GM23338 (cell line): ENCODE results near the gene EFCC1. TPM values are rescaled to one million over a fixed set of nuclear protein-coding genes. Genes with fewer than 3 reads are reported as not detected.

Source experiments
- ATAC-seq: fragments of 200-7000 bp; cut with Tn5 transposase; 3 replicates; pipeline ENCODE4 v1.9.1; 2020
- DNase-seq: peaks from one replicate; pipeline ENCODE4 v3.0.0-alpha.2; 2015; ENCODE audit warnings: low spot score
- H2AFZ ChIP-seq: fragments of 200-600 bp; sonication (generic); 2 replicates; pipeline ENCODE4 v1.8.0; 2016; ENCODE audit warnings: antibody characterized with exemption, mild to moderate bottlenecking, moderate library complexity
- H3F3A ChIP-seq: fragments of 200-600 bp; sonication (generic); replicated peaks from 2 replicates; pipeline ENCODE4 v1.8.0; 2017; ENCODE audit warnings: antibody characterized with exemption, mixed run types, low read depth
- H3K27ac ChIP-seq: fragments of 200-600 bp; sonication (generic); 2 replicates; pipeline ENCODE4 v1.6.1; 2016; ENCODE audit warnings: low read depth
- H3K27me3 ChIP-seq: fragments of 200-600 bp; sonication (generic); 2 replicates; pipeline ENCODE4 v1.8.0; 2016; ENCODE audit warnings: mild to moderate bottlenecking, mixed run types, moderate library complexity; ENCODE audit not compliant: insufficient read depth
- H3K36me3 ChIP-seq: fragments of 200-600 bp; sonication (generic); 2 replicates; pipeline ENCODE4 v1.8.0; 2016; ENCODE audit warnings: mild to moderate bottlenecking; ENCODE audit not compliant: insufficient read depth
- H3K4me1 ChIP-seq: fragments of 200-600 bp; sonication (generic); 2 replicates; pipeline ENCODE4 v1.8.0; 2016; ENCODE audit warnings: mild to moderate bottlenecking, moderate library complexity; ENCODE audit not compliant: insufficient read depth
- H3K4me2 ChIP-seq: fragments of 200-600 bp; sonication (generic); 2 replicates; pipeline ENCODE4 v1.7.1; 2017; ENCODE audit warnings: mixed run types
- H3K4me3 ChIP-seq: fragments of 200-600 bp; sonication (generic); 2 replicates; pipeline ENCODE4 v1.6.1; 2016; ENCODE audit warnings: mixed run types
- H3K79me2 ChIP-seq: fragments of 200-600 bp; sonication (generic); replicated peaks from 2 replicates; pipeline ENCODE4 v1.8.0; 2017; ENCODE audit warnings: mild to moderate bottlenecking; ENCODE audit not compliant: insufficient read depth
- H3K9me2 ChIP-seq: fragments of 200-600 bp; sonication (generic); 2 replicates; pipeline ENCODE4 v1.8.0; 2017; ENCODE audit not compliant: insufficient read depth
- H4K20me1 ChIP-seq: fragments of 200-600 bp; sonication (generic); replicated peaks from 2 replicates; pipeline ENCODE4 v1.8.0; 2017; ENCODE audit warnings: mild to moderate bottlenecking; ENCODE audit not compliant: insufficient read depth
- H3K27ac Mint-ChIP-seq: 2 replicates; pipeline ENCODE4 v1.8.0; 2020; ENCODE audit warnings: inconsistent platforms, mild to moderate bottlenecking, moderate library complexity, mixed read lengths
- H3K27me3 Mint-ChIP-seq: 3 replicates; pipeline ENCODE4 v1.8.0; 2022; ENCODE audit warnings: low read depth, mild to moderate bottlenecking, moderate library complexity, mixed read lengths, inconsistent platforms; ENCODE audit not compliant: insufficient read depth, poor library complexity
- H3K36me3 Mint-ChIP-seq: 3 replicates; pipeline ENCODE4 v1.8.0; 2021; ENCODE audit warnings: low read depth, mild to moderate bottlenecking, inconsistent platforms, moderate library complexity, mixed read lengths
- H3K4me1 Mint-ChIP-seq: 3 replicates; pipeline ENCODE4 v1.8.0; 2020; ENCODE audit warnings: mild to moderate bottlenecking, inconsistent platforms, mixed read lengths
- H3K4me3 Mint-ChIP-seq: 3 replicates; pipeline ENCODE4 v1.8.0; 2021; ENCODE audit warnings: moderate library complexity, mild to moderate bottlenecking, inconsistent platforms, mixed read lengths
- H3K9me3 Mint-ChIP-seq: 3 replicates; pipeline ENCODE4 v1.8.0; 2020; ENCODE audit warnings: moderate library complexity, mild to moderate bottlenecking, inconsistent platforms, mixed read lengths
- CREB1 ChIP-seq: fragments of 250-450 bp; sonication (Bioruptor Pico); IDR thresholded peaks from 2 replicates; pipeline ENCODE4 v1.5.0; 2020; ENCODE audit warnings: low read depth, mild to moderate bottlenecking, moderate library complexity
- EZH2 ChIP-seq: fragments of 200-600 bp; sonication (generic); IDR thresholded peaks from one replicate; pipeline ENCODE4 v1.8.0; 2017; ENCODE audit warnings: antibody characterized with exemption, mild to moderate bottlenecking, low read depth; ENCODE audit not compliant: unreplicated experiment
- EZH2phosphoT487 ChIP-seq: fragments of 200-600 bp; sonication (generic); IDR thresholded peaks from one replicate; pipeline ENCODE4 v1.8.1; 2018; ENCODE audit warnings: antibody characterized with exemption; ENCODE audit not compliant: unreplicated experiment
- JUNB ChIP-seq: IDR thresholded peaks from one replicate; pipeline ENCODE4 v1.6.1; 2016; ENCODE audit warnings: antibody characterized with exemption; ENCODE audit not compliant: unreplicated experiment
- NANOG ChIP-seq: IDR thresholded peaks from 2 replicates; pipeline ENCODE4 v1.6.1; 2016; ENCODE audit warnings: antibody characterized with exemption, borderline replicate concordance
- POLR2AphosphoS5 ChIP-seq: IDR thresholded peaks from 2 replicates; pipeline ENCODE4 v1.6.1; 2016; ENCODE audit warnings: antibody characterized with exemption, low read depth
- STAT1 ChIP-seq: IDR thresholded peaks from one replicate; pipeline ENCODE4 v1.6.1; 2016; ENCODE audit warnings: antibody characterized with exemption; ENCODE audit not compliant: unreplicated experiment
- ZNF114 ChIP-seq: fragments of 250-450 bp; sonication (Bioruptor Pico); IDR thresholded peaks from 2 replicates; pipeline ENCODE4 v1.5.0; 2020; ENCODE audit warnings: mild to moderate bottlenecking, moderate library complexity
- ZNF331 ChIP-seq: fragments of 250-450 bp; sonication (Bioruptor Pico); IDR thresholded peaks from 2 replicates; pipeline ENCODE4 v1.5.0; 2020; ENCODE audit warnings: low read depth, mild to moderate bottlenecking, moderate library complexity
- polyA plus RNA-seq: library from polyadenylated mRNA; unstranded; fragments of >200 nt; fragmentation: Nextera tagmentation; extraction: Ambion mirVana; gene quantifications from 2 replicates; pipeline ENCODE4 v1.2.1, GENCODE V29; 2016
- total RNA-seq: library from RNA; depleted of rRNA; stranded (reverse); fragments of >200 nt; shearing (Covaris generic); gene quantifications from 2 replicates; pipeline ENCODE4 v1.2.3, GENCODE V29; 2014
- TF ChIP-seq, protein P1 (sequence below): IDR thresholded peaks from 2 replicates; pipeline ENCODE4 v1.6.1; 2016; ENCODE audit warnings: antibody characterized with exemption
- TF ChIP-seq, protein P2 (sequence below): IDR thresholded peaks from one replicate; pipeline ENCODE4 v1.6.1; 2018; ENCODE audit warnings: antibody characterized with exemption; ENCODE audit not compliant: unreplicated experiment
- TF ChIP-seq, protein P3 (sequence below), 2 experiments: fragments of 200-600 bp in 1 of 2; sonication (generic) in 1 of 2; conservative IDR thresholded peaks; 2 replicates each; pipeline versions ENCODE4 v1.5.1 to v1.6.1; 2016 to 2017; ENCODE audit warnings: antibody characterized with exemption in 2 of 2, low read depth in 2 of 2, mild to moderate bottlenecking in 2 of 2, moderate library complexity in 1 of 2

The EFCC1 gene
- total and polyA plus RNA-seq, 2 experiments from 2014 or later, result not detected

DNA sequence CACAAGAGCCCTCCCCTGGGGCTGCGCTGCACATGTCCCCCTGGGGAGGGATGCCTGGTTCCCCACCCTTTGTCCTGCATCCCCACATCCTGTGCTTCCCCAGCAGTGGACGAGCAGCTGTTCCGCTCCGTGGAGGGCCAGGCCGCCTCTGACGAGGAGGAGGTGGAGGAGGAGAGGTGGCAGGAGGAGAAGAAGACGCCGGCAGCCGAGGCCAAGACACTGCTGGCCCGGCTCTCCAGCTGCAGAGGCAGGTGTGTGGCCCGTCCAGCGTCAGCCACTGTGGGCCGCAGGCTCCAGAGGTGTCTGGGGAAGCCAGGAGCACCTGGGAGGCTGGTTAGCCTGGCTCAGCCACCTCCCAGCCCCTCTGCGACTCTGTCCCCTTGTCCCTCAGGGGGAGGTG, 31.6 kb downstream of the EFCC1 start:
- 0 out of 3 replicates have a peak, but pooled peaks cover 3% of the 10 kb centered on the region for H3K9me3 Mint-ChIP-seq
- TF ChIP-seq ZNF331 (CRISPR knock-in tag), result no peak
- TF ChIP-seq, protein P1, sequence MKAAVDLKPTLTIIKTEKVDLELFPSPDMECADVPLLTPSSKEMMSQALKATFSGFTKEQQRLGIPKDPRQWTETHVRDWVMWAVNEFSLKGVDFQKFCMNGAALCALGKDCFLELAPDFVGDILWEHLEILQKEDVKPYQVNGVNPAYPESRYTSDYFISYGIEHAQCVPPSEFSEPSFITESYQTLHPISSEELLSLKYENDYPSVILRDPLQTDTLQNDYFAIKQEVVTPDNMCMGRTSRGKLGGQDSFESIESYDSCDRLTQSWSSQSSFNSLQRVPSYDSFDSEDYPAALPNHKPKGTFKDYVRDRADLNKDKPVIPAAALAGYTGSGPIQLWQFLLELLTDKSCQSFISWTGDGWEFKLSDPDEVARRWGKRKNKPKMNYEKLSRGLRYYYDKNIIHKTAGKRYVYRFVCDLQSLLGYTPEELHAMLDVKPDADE, result no peak
- TF ChIP-seq ZNF114 (CRISPR knock-in tag), result no peak
- Histone ChIP-seq H3K4me3 (no peak overlapping the region), H2AFZ (no peak overlapping the region), H3K4me1 (no peaks in the 10 kb centered on the region), H3K4me2 (no peak overlapping the region), H4K20me1 (no peaks in the 10 kb centered on the region), H3K27ac (no peak overlapping the region), H3K36me3 (no peaks in the 10 kb centered on the region), H3F3A (no peaks in the 10 kb centered on the region), H3K27me3 (peaks cover 3% of the 10 kb centered on the region; the same call in 1 of the 2 replicates), H3K79me2 (no peaks in the 10 kb centered on the region), H3K9me2 (no peaks in the 10 kb centered on the region)
- peaks cover 10% of the 10 kb centered on the region for H3K27me3 Mint-ChIP-seq
- no peaks in the 10 kb centered on the region for H3K36me3 Mint-ChIP-seq
- DNase-seq, result no peak
- no peak; the same call in 1 of the 3 replicates for ATAC-seq
- no peak overlapping the region for H3K4me3 Mint-ChIP-seq
- peaks cover 3% of the 10 kb centered on the region; the same call in 1 of the 3 replicates for H3K4me1 Mint-ChIP-seq
- H3K27ac Mint-ChIP-seq, result no peak overlapping the region

DNA sequence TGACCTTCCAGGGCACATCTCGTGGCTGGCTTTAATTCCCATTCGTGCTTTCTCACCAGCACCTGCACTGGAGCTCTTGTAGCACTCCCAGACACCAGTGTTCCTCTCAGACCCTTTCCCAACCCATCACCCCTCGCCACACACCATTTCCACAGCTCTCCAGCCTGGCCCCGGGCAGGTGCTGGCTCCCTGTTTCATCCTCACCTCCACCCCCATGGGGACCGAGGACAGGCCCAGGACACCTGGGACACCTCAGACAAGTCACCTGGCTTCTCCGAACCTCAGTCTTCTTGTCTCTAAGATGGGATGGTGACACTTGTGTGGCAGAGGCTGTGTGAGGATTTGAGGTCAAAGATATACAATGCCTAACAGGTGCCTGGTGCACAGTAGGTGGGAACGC, 32.0 kb downstream of the EFCC1 start:
- Mint-ChIP-seq H3K4me3 (no peak overlapping the region), H3K27me3 (peaks cover 11% of the 10 kb centered on the region), H3K4me1 (peaks cover 3% of the 10 kb centered on the region; the same call in 1 of the 3 replicates), H3K9me3 (0 out of 3 replicates have a peak, but pooled peaks cover 3% of the 10 kb centered on the region), H3K27ac (no peak overlapping the region), H3K36me3 (no peaks in the 10 kb centered on the region)
- Histone ChIP-seq H2AFZ (no peak overlapping the region; the same call in 1 of the 2 replicates), H3K79me2 (no peaks in the 10 kb centered on the region), H3K27me3 (no peaks in the 10 kb centered on the region), H3K36me3 (no peaks in the 10 kb centered on the region), H4K20me1 (no peaks in the 10 kb centered on the region), H3K4me2 (no peak overlapping the region), H3K4me3 (no peak overlapping the region), H3F3A (no peaks in the 10 kb centered on the region), H3K9me2 (no peaks in the 10 kb centered on the region), H3K27ac (no peak overlapping the region), H3K4me1 (no peaks in the 10 kb centered on the region)
- no peak for ATAC-seq
- no peak for DNase-seq
- TF ChIP-seq EZH2, result no peak
- no peak for TF ChIP-seq STAT1
- TF ChIP-seq, protein P1, result no peak
- TF ChIP-seq ZNF331 (CRISPR knock-in tag), result no peak
- TF ChIP-seq, protein P2, sequence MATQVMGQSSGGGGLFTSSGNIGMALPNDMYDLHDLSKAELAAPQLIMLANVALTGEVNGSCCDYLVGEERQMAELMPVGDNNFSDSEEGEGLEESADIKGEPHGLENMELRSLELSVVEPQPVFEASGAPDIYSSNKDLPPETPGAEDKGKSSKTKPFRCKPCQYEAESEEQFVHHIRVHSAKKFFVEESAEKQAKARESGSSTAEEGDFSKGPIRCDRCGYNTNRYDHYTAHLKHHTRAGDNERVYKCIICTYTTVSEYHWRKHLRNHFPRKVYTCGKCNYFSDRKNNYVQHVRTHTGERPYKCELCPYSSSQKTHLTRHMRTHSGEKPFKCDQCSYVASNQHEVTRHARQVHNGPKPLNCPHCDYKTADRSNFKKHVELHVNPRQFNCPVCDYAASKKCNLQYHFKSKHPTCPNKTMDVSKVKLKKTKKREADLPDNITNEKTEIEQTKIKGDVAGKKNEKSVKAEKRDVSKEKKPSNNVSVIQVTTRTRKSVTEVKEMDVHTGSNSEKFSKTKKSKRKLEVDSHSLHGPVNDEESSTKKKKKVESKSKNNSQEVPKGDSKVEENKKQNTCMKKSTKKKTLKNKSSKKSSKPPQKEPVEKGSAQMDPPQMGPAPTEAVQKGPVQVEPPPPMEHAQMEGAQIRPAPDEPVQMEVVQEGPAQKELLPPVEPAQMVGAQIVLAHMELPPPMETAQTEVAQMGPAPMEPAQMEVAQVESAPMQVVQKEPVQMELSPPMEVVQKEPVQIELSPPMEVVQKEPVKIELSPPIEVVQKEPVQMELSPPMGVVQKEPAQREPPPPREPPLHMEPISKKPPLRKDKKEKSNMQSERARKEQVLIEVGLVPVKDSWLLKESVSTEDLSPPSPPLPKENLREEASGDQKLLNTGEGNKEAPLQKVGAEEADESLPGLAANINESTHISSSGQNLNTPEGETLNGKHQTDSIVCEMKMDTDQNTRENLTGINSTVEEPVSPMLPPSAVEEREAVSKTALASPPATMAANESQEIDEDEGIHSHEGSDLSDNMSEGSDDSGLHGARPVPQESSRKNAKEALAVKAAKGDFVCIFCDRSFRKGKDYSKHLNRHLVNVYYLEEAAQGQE, result no peak
- TF ChIP-seq EZH2phosphoT487, result no peak
- no peak for TF ChIP-seq NANOG
- no peak for TF ChIP-seq JUNB
- no peak for TF ChIP-seq POLR2AphosphoS5
- TF ChIP-seq CREB1 (CRISPR knock-in tag), result no peak
- TF ChIP-seq, protein P3, sequence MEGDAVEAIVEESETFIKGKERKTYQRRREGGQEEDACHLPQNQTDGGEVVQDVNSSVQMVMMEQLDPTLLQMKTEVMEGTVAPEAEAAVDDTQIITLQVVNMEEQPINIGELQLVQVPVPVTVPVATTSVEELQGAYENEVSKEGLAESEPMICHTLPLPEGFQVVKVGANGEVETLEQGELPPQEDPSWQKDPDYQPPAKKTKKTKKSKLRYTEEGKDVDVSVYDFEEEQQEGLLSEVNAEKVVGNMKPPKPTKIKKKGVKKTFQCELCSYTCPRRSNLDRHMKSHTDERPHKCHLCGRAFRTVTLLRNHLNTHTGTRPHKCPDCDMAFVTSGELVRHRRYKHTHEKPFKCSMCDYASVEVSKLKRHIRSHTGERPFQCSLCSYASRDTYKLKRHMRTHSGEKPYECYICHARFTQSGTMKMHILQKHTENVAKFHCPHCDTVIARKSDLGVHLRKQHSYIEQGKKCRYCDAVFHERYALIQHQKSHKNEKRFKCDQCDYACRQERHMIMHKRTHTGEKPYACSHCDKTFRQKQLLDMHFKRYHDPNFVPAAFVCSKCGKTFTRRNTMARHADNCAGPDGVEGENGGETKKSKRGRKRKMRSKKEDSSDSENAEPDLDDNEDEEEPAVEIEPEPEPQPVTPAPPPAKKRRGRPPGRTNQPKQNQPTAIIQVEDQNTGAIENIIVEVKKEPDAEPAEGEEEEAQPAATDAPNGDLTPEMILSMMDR (conservative IDR thresholded peaks at IDR 0.05; ENCODE audit: low read depth in 2 of 2), result no peak
